Ishikawa (cell line): ENCODE results near the gene LRP5.

Experiments used
- CEBPB ChIP-seq: IDR thresholded peaks from 2 replicates; pipeline ENCODE4 v1.6.1; 2012
- CREB1 ChIP-seq: IDR thresholded peaks from 2 replicates; pipeline ENCODE4 v1.6.1; 2012; ENCODE audit warnings: low read depth
- EGR1 ChIP-seq: IDR thresholded peaks from 2 replicates; pipeline ENCODE4 v1.6.1; 2012
- EP300 ChIP-seq: IDR thresholded peaks from 2 replicates; pipeline ENCODE4 v1.6.1; 2012; ENCODE audit warnings: borderline replicate concordance
- FOXM1 ChIP-seq: IDR thresholded peaks from 2 replicates; pipeline ENCODE4 v1.6.1; 2012; ENCODE audit warnings: low read depth, borderline replicate concordance
- MAX ChIP-seq: IDR thresholded peaks from 2 replicates; pipeline ENCODE4 v1.6.1; 2012
- NFIC ChIP-seq: IDR thresholded peaks from 2 replicates; pipeline ENCODE4 v1.6.1; 2012
- RAD21 ChIP-seq: IDR thresholded peaks from 2 replicates; pipeline ENCODE4 v1.6.1; 2012; ENCODE audit warnings: low read depth
- TAF1 ChIP-seq: IDR thresholded peaks from 2 replicates; pipeline ENCODE4 v1.6.1; 2012; ENCODE audit warnings: low read depth, mild to moderate bottlenecking
- TCF12 ChIP-seq: IDR thresholded peaks from 2 replicates; pipeline ENCODE4 v1.6.1; 2012; ENCODE audit warnings: low read depth
- TEAD4 ChIP-seq: IDR thresholded peaks from 2 replicates; pipeline ENCODE4 v1.6.1; 2012
- YY1 ChIP-seq: IDR thresholded peaks from 2 replicates; pipeline ENCODE4 v1.6.1; 2012; ENCODE audit warnings: low read depth
- ZBTB7A ChIP-seq: IDR thresholded peaks from 2 replicates; pipeline ENCODE4 v1.6.1; 2012; ENCODE audit warnings: low read depth
- TF ChIP-seq, protein P1 (sequence below): IDR thresholded peaks from 2 replicates; pipeline ENCODE4 v1.6.1; 2012
- TF ChIP-seq, protein P2 (sequence below): IDR thresholded peaks from 2 replicates; pipeline ENCODE4 v1.6.1; 2012; ENCODE audit warnings: low read depth, mild to moderate bottlenecking

Gene LRP5

DNA sequence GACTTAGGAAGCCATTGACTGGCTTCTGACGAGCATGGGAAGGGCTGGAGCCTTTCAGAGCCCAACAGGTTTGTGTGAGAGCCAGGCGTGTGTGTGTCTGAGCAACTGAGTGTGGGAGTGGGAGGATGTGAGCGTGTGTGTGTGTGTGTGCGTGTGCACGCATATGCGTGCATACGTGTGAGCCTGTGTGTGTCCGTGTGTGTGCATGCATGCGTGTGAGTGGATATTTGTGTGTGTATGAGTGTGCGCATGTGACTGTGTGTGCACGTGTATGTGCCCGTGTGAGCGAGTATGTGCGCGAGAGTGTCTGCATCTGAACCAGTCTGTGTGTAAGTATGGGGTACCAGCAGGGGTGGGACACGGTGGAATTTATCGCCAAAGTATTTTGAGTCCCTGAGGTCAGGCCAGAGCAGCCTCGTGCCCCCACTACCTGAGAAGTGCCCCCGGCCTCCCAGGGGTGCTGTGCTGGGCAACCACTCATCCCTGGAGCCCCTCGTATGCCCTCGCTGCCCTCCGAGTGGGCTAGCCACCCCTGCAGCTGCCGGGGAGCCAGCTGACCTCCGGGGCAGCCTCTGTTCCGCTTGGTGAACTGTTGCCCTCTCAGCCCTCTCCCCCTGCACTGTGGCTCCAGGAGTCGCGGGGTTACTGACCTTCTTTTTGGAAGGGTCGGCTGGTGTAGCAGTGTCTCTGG, 38.5 kb downstream of the LRP5 start:
- no peak for TF ChIP-seq RAD21
- TF ChIP-seq CREB1 = no peak
- no peak for TF ChIP-seq TCF12
- no peak for TF ChIP-seq YY1
- TF ChIP-seq, protein P1, sequence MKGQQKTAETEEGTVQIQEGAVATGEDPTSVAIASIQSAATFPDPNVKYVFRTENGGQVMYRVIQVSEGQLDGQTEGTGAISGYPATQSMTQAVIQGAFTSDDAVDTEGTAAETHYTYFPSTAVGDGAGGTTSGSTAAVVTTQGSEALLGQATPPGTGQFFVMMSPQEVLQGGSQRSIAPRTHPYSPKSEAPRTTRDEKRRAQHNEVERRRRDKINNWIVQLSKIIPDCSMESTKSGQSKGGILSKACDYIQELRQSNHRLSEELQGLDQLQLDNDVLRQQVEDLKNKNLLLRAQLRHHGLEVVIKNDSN = no peak
- no peak for TF ChIP-seq TAF1
- no peak for TF ChIP-seq ZBTB7A
- no peak for TF ChIP-seq CEBPB
- TF ChIP-seq EP300 = no peak
- no peak for TF ChIP-seq NFIC
- TF ChIP-seq, protein P2, sequence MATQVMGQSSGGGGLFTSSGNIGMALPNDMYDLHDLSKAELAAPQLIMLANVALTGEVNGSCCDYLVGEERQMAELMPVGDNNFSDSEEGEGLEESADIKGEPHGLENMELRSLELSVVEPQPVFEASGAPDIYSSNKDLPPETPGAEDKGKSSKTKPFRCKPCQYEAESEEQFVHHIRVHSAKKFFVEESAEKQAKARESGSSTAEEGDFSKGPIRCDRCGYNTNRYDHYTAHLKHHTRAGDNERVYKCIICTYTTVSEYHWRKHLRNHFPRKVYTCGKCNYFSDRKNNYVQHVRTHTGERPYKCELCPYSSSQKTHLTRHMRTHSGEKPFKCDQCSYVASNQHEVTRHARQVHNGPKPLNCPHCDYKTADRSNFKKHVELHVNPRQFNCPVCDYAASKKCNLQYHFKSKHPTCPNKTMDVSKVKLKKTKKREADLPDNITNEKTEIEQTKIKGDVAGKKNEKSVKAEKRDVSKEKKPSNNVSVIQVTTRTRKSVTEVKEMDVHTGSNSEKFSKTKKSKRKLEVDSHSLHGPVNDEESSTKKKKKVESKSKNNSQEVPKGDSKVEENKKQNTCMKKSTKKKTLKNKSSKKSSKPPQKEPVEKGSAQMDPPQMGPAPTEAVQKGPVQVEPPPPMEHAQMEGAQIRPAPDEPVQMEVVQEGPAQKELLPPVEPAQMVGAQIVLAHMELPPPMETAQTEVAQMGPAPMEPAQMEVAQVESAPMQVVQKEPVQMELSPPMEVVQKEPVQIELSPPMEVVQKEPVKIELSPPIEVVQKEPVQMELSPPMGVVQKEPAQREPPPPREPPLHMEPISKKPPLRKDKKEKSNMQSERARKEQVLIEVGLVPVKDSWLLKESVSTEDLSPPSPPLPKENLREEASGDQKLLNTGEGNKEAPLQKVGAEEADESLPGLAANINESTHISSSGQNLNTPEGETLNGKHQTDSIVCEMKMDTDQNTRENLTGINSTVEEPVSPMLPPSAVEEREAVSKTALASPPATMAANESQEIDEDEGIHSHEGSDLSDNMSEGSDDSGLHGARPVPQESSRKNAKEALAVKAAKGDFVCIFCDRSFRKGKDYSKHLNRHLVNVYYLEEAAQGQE = no peak
- TF ChIP-seq MAX = no peak
- TF ChIP-seq TEAD4 = no peak
- no peak for TF ChIP-seq EGR1
- TF ChIP-seq FOXM1 = no peak

DNA sequence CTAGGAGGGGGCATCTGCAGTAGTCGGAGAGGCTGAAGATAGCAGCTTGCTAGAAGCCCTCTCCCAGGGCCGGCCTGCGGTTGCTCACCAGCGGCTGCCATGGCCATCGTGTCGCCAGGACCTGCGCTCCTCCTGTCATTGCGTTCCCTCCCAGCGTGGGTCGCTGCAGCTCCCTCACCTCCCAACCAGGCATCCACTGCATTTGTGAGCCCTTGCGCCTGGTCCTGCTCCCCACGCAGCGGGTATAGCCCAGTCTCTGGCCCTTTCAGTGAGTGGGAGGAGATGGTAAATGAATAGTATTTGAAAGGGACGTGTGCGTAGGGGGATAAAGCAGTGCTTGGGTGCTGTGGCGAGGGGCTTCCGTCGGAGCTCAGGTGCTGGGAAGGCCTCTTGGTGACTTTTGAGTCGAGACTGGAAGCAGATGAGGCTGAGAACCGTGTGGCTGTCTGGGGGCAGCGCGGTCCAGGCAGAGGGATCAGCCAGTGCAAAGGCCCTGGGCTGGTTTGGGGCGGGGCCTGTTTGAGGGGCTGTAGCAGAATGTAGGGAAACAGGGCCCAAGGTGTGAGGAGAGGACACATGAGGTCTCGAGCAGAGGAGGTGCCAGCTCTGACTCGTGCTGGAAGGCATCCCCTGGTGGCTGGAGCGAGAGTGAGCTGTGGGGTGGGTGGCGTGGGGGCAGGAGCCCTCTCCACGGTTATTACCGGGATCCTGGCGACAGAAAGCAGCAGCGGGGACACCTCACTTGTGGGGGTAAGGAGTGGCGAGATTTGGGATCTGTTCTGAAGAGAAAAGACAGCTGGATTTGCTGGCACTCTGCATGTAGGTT, 39.3 kb downstream of the LRP5 start:
- TF ChIP-seq TCF12 (no peak), YY1 (no peak), MAX (no peak), RAD21 (no peak), TEAD4 (no peak), FOXM1 (no peak)

DNA sequence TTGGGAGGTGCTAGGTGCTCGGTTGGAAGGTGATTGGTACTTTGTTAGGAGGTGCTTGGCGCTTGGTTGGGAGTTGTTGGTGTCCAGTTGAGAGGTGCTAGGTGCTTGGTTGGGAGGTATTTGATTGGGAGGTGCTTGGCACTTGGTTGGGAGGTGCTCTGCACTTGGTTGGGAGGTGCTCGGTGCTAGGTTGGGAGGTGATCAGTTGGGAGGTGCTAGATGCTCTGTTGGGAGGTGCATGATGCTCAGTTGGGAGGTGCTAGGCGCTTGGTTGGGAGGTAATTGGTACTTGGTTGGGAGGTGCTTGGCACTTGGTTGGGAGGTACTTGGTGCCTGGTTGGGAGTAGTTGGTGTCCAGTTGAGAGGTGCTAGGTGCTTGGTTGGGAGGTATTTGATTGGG, 40.2 kb downstream of the LRP5 start:
- TF ChIP-seq TCF12 (no peak), NFIC (no peak), EGR1 (no peak), MAX (no peak), YY1 (no peak), ZBTB7A (no peak), TAF1 (no peak), FOXM1 (no peak), RAD21 (no peak)
- TF ChIP-seq, protein P1 = no peak
- TF ChIP-seq, protein P2 = no peak

DNA sequence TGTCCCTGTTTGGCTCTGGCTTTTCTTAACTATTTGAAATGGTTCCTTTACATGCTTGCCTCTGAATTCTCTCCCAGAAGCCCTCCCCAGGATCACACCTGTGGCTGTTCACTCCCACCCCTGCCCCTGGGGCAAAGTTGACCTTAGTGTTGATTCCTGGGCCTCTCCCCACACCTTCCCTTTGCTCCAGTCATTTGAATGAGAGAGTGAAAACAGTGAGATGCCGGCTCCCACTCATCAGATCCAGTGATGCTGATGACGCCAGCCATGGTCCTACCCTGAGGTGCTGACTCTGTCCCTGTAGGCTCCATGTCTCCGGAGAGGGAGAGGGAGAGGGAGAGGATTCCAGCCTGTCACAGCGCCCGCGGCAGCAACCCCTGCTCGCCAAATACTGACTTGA, 40.7 kb downstream of the LRP5 start:
- no peak for TF ChIP-seq EGR1
- TF ChIP-seq CREB1 = no peak
- TF ChIP-seq, protein P2 = no peak
- no peak for TF ChIP-seq FOXM1
